Prostate gland (tissue), 2 donors: ENCODE data around the gene ATXN2.

Source experiments
- POLR2AphosphoS5 ChIP-seq: sonication (generic); formaldehyde crosslinking; IDR thresholded peaks from one replicate; pipeline ENCODE4 v1.6.1; 2017; ENCODE audit warnings: antibody characterized with exemption
- TF ChIP-seq, protein P1 (sequence below), 4 experiments: fragments of 200-600 bp in 2 of 4; fragments of 450-650 bp in 2 of 4; sonication (generic) in 2 of 4; IDR thresholded peaks; 1 replicate in 3 of 4; 2 replicates in 1 of 4; pipeline ENCODE4 v1.5.1; 2016 to 2019; ENCODE audit warnings: antibody characterized with exemption in 4 of 4, mild to moderate bottlenecking in 2 of 4, moderate library complexity in 2 of 4

DNA sequence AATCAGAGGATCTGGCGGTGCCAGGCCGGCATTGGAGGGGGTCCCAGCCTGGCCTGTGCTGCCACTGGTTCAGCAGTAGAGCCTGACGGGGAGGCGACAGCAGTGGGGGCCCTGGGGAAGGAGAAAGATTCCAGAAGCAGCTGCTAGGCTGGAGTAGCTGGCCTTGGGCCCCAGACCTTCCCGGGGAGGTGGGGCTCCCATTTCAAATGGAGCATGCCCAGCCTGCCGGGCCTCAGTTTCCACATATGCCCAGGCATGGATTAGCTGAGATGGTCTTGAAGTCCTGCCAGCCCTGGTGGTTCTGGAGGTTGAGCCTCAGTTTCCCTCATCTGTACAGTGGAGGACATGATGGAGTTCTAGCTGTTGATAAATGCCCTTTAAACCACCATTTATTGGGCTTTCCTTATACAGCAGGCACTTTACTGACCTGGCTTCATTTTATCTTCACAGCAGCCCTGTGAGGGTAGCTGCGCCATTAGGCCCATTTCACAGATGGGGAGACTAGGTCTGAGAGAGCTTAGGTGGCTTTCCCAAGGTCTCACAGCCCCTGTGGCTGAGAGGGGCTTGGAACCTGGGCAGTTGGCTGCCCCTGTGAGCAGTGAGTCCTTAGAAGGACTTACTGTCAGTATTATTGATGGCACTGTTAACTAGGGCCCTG, 171.6 kb downstream of the ATXN2 start:
- TF ChIP-seq, protein P1, sequence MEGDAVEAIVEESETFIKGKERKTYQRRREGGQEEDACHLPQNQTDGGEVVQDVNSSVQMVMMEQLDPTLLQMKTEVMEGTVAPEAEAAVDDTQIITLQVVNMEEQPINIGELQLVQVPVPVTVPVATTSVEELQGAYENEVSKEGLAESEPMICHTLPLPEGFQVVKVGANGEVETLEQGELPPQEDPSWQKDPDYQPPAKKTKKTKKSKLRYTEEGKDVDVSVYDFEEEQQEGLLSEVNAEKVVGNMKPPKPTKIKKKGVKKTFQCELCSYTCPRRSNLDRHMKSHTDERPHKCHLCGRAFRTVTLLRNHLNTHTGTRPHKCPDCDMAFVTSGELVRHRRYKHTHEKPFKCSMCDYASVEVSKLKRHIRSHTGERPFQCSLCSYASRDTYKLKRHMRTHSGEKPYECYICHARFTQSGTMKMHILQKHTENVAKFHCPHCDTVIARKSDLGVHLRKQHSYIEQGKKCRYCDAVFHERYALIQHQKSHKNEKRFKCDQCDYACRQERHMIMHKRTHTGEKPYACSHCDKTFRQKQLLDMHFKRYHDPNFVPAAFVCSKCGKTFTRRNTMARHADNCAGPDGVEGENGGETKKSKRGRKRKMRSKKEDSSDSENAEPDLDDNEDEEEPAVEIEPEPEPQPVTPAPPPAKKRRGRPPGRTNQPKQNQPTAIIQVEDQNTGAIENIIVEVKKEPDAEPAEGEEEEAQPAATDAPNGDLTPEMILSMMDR (IDR thresholded peaks at IDR 0.05), result no peak
- no peak for TF ChIP-seq POLR2AphosphoS5
